Measurements from ENCODE around the gene MRPL22.

DNA sequence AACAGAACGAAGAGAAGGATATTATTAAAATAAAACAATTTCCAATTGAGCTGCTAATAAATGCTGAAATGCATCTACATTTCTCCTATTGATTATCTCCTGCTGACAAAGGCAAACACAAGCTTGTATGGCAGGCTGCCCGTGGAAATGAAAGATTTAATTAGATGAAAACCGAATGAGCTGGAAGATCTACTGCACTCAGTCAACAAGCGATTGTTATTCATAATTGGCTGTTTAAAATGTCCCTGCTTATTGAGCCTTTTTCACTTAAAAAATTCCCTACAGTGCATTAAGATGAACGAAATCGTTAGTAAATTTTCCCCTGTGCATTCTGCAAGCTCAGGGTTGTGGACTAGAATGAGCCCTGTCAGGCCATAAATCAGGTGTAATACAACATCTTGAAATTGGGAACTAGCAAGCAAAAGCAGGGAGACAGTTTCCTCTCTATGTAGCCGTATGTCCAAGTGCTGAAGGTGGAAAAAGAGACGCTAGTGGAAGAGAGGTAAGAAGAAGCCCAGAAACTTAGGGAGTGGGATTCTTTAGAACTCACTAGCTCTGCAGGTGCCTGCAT, 44.2 kb downstream of the MRPL22 start:
- TF ChIP-seq, protein P1, sequence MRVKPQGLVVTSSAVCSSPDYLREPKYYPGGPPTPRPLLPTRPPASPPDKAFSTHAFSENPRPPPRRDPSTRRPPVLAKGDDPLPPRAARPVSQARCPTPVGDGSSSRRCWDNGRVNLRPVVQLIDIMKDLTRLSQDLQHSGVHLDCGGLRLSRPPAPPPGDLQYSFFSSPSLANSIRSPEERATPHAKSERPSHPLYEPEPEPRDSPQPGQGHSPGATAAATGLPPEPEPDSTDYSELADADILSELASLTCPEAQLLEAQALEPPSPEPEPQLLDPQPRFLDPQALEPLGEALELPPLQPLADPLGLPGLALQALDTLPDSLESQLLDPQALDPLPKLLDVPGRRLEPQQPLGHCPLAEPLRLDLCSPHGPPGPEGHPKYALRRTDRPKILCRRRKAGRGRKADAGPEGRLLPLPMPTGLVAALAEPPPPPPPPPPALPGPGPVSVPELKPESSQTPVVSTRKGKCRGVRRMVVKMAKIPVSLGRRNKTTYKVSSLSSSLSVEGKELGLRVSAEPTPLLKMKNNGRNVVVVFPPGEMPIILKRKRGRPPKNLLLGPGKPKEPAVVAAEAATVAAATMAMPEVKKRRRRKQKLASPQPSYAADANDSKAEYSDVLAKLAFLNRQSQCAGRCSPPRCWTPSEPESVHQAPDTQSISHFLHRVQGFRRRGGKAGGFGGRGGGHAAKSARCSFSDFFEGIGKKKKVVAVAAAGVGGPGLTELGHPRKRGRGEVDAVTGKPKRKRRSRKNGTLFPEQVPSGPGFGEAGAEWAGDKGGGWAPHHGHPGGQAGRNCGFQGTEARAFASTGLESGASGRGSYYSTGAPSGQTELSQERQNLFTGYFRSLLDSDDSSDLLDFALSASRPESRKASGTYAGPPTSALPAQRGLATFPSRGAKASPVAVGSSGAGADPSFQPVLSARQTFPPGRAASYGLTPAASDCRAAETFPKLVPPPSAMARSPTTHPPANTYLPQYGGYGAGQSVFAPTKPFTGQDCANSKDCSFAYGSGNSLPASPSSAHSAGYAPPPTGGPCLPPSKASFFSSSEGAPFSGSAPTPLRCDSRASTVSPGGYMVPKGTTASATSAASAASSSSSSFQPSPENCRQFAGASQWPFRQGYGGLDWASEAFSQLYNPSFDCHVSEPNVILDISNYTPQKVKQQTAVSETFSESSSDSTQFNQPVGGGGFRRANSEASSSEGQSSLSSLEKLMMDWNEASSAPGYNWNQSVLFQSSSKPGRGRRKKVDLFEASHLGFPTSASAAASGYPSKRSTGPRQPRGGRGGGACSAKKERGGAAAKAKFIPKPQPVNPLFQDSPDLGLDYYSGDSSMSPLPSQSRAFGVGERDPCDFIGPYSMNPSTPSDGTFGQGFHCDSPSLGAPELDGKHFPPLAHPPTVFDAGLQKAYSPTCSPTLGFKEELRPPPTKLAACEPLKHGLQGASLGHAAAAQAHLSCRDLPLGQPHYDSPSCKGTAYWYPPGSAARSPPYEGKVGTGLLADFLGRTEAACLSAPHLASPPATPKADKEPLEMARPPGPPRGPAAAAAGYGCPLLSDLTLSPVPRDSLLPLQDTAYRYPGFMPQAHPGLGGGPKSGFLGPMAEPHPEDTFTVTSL (CRISPR knock-in tag; IDR thresholded peaks at IDR 0.05; ENCODE audit: borderline replicate concordance), result no peak
- TF ChIP-seq, protein P2, sequence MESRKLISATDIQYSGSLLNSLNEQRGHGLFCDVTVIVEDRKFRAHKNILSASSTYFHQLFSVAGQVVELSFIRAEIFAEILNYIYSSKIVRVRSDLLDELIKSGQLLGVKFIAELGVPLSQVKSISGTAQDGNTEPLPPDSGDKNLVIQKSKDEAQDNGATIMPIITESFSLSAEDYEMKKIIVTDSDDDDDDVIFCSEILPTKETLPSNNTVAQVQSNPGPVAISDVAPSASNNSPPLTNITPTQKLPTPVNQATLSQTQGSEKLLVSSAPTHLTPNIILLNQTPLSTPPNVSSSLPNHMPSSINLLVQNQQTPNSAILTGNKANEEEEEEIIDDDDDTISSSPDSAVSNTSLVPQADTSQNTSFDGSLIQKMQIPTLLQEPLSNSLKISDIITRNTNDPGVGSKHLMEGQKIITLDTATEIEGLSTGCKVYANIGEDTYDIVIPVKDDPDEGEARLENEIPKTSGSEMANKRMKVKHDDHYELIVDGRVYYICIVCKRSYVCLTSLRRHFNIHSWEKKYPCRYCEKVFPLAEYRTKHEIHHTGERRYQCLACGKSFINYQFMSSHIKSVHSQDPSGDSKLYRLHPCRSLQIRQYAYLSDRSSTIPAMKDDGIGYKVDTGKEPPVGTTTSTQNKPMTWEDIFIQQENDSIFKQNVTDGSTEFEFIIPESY (CRISPR knock-in tag; IDR thresholded peaks at IDR 0.05), result no peak
- TF ChIP-seq POLR2AphosphoS5 (IDR thresholded peaks at IDR 0.05; ENCODE audit: low read depth, low read length) (no peak), HOXA9 (CRISPR knock-in tag; IDR thresholded peaks at IDR 0.05; ENCODE audit: borderline replicate concordance) (no peak)
